ENCODE results near the gene ZBTB45. TPM values are rescaled to one million over a fixed set of nuclear protein-coding genes. Genes with fewer than 3 reads are reported as not detected.

The ZBTB45 gene
- total and polyA plus RNA-seq, 9 of the 15 experiments (the other 6 are each of a cell fraction or from before 2014, with no cell fraction given), result 0.08 to 16.1 (median 1.8) TPM

GRCh38 chr19:58559275-58560006, 39.8 kb upstream of the ZBTB45 start (continued):
- TF ChIP-seq ZNF518B (CRISPR knock-in tag; IDR thresholded peaks at IDR 0.05) (no peak), BRD4 (IDR thresholded peaks at IDR 0.05) (peak; percentile 98), RBM17 (IDR thresholded peaks at IDR 0.05; ENCODE audit: borderline replicate concordance, low read depth, low read length) (no peak), CCNT2 (IDR thresholded peaks at IDR 0.05; ENCODE audit: borderline replicate concordance, extremely low read depth, insufficient read length, low read depth, low read length) (no peak), SAP30 (IDR thresholded peaks at IDR 0.05; ENCODE audit: borderline replicate concordance, insufficient read depth, low read depth, low read length, poor library complexity, severe bottlenecking) (peak; percentile 63), ZNF280B (CRISPR knock-in tag; IDR thresholded peaks at IDR 0.05) (no peak), PTRF (tag; IDR thresholded peaks at IDR 0.05) (no peak), ZNF274 (IDR thresholded peaks at IDR 0.05; ENCODE audit: borderline replicate concordance, low read depth, low read length) (no peak), KLF10 (CRISPR knock-in tag; IDR thresholded peaks at IDR 0.05) (no peak), MXI1 (IDR thresholded peaks at IDR 0.05; ENCODE audit: low read depth, low read length) (peak; percentile 78), LCOR (CRISPR knock-in tag; IDR thresholded peaks at IDR 0.05) (no peak; the same call in 1 of the 2 replicates), SLC30A9 (CRISPR knock-in tag; IDR thresholded peaks at IDR 0.05) (no peak), KLF1 (tag; IDR thresholded peaks at IDR 0.05) (no peak), MBD2 (IDR thresholded peaks at IDR 0.05; ENCODE audit: borderline replicate concordance, low read depth) (no peak; the same call in 1 of the 2 replicates), PRPF4 (IDR thresholded peaks at IDR 0.05; ENCODE audit: insufficient read depth, low read depth, low read length, poor library complexity, severe bottlenecking) (no peak), NCOA6 (IDR thresholded peaks at IDR 0.05) (no peak), HMGN3 (IDR thresholded peaks at IDR 0.05; ENCODE audit: borderline replicate concordance, extremely low read depth, insufficient read length, low read depth, low read length) (peak; percentile 74), ZNF354B (CRISPR knock-in tag; IDR thresholded peaks at IDR 0.05) (no peak), MTA1 (IDR thresholded peaks at IDR 0.05; ENCODE audit: borderline replicate concordance) (no peak), MCM7 (IDR thresholded peaks at IDR 0.05) (no peak), HOMEZ (CRISPR knock-in tag; IDR thresholded peaks at IDR 0.05) (no peak), L3MBTL2 (IDR thresholded peaks at IDR 0.05) (peak; percentile 98), SAFB (IDR thresholded peaks at IDR 0.05; ENCODE audit: borderline replicate concordance, low read depth, low read length) (peak; percentile 74; the same call in 1 of the 2 replicates)

Data from K562 (cell line).